NCI-H345 treated with DMSO at 0.1 percent for 48 hours (cell line): ENCODE results near the gene PPARA.
"Not testable (repeated sequence)": the region's sequence is repeated elsewhere in the genome, so short reads cannot be mapped to it uniquely, and the experiment has no call there.

Source experiments
- DNase-seq: peaks from one replicate; lab custom pipeline; 2025; ENCODE audit not compliant: unreplicated experiment; lab: John Stamatoyannopoulos, UW

PPARA gene

DNA sequence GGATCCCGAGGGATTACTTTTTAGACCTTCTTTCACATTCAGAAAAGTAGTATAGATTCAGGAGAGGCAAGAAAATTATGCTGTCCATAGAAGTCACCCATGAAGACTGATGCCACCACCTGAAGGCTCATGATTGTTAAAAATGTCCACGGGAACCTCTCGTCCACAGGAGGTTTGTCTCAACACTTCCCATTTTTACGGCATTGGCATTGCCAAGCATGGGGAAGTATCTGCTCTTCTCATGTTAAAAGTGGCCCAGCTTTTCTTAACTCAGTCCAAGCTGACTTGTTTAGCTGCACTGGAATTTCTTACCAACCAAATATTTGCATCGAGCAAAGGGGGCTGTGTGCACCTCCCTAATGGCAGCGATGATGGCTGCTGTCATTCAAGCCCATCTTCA is 90.2 kb downstream of the PPARA start:
- DNase-seq = no peak

DNA sequence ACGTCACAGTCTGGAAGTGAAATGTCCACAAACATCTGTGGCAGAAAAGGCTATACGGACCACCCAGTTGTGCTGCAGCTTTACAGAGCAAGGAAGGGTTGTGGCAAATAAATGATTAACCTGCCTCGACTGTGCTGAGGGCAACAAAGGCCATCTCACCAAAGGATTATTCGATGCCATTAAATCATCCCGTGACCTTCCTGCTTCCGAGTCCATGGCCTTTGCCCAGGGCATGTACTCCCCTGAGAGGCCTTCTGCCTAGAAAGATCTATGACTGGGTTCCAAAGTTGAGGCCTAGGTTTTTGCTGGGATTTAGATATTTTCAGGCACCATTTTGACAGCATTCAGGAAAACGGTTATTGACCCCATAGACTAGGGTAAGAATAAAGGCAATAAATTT is 90.6 kb downstream of the PPARA start:
- no peak for DNase-seq

DNA sequence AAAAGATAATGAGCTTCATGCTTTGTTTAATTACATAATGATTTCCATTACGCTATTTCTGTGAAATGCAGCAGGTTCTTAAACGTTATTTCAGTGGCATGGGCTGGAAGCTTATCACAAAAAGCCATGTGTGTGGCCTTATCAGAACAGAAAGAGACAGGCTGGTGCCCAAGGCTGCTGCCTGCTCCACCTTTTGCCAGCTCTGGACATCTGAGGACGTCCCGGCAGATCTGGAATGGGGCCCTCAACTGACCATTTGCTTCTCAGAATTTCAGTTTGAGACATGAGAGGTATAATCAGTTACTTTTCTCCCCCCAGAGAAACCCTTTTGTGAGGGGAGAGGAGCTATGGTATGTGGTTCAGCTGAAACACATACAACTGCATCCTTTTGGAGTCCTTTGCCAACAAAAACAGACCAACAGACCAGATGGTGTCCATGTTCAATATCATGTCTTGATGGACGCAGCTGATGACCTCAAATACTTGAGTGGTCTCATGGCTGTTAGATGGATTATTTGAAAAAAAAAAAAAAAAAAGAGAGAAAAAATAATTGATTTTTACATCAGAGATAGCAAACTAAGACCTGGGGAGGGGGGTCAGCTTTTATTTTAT is 91.2 kb downstream of the PPARA start:
- DNase-seq = no peak

DNA sequence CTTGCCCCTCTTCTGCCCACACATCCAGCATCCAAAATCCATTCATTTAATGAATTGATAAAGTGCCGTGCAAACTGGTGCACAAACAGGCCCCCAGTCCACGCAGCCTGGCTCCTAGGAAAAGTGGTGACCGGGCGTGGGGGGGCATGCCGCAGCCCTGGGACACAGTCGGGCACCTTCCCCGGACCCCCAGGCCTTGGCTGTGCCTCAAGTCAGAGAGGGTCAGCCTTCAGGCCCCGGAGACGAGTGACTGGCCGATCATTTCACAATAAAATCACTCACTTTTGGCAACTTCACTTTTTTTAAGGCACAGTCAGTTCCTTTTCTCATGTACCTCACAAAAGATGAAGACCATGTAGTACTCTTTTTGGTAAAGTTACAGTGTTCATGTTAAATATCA is 91.8 kb downstream of the PPARA start:
- DNase-seq = no peak

DNA sequence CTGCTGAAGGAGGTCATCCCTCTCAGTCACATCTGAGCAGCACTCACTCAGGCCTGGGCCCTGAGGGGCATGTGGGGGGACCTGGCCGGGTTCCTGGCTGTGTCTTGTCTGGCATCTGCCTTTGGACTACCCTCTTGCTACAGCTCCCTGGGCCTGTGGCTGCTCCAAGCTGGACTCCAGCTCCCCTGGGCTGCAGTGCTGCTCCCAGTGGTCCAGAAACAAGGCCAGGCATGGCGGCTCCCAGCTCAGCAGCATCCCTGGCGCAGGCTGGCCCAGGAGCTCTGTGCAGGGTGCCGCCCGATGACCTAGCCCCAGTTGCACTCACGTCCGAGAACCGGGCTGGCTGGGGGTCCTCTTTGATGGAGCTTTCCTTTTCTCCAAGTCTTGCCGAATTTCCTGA is 94.4 kb downstream of the PPARA start:
- DNase-seq = no peak

DNA sequence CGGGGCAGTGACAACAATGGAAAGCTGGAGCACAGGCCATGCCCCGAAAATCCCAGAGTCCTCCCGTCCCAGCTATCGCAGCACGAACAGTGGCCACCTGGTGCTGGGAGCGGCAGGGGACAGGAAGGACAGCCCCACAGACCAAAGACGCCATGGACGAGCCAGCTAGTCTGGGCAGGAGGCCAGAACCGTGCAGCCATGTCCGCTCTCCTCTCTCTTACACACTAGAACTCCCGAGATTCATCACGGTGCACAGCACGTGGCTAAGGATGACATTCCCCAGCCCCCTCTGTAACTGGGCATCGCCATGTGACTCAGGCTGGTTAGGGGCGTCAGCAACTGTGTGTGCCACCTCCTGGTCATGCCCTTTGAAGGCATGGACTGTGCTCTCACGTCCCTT is 95.2 kb downstream of the PPARA start:
- no peak for DNase-seq

DNA sequence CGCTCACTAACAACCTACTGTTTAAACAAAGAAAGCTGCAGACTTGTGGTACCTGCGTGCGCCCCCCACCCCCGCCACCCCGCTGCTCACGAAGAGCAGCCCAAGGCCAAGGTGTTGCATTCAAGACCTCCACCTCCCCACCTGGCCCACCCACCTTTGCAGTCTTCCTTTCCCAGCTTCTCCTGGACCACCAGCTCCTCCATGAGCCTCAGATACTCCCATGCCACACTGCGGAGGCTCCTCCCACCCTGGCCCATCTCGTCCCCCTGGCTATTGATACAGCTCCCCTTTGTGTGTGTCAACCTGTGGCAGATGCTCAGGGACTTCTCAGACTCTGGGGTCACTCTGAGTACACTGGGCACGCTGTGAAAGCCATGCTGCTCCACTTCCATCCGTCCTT is 95.9 kb downstream of the PPARA start:
- no peak for DNase-seq

DNA sequence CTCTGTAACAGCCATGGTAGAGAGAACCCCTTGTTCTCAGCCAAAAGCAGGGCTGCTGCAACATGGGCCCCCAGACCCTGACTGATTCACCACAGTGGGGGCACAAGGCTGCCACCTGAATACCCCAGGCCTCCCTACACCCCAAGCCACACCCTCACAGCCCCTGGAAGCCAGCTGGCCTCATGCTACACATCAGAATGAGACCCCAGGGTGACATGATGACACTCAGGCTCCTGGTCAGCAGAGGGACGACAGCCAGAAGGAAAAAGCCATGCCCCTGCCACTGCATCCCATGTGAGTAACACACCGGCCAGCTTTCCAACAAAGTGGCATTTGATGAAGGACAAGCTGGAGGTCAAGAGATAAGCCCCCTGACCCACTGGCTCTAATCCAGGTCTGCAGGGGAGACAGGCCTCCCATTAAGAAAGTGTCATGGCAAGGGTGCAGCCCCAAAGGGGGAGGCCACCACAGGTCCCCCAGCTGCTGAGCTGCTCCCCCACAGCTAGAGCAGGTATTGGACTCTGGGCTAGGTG is 97.2 kb downstream of the PPARA start:
- DNase-seq = no peak

DNA sequence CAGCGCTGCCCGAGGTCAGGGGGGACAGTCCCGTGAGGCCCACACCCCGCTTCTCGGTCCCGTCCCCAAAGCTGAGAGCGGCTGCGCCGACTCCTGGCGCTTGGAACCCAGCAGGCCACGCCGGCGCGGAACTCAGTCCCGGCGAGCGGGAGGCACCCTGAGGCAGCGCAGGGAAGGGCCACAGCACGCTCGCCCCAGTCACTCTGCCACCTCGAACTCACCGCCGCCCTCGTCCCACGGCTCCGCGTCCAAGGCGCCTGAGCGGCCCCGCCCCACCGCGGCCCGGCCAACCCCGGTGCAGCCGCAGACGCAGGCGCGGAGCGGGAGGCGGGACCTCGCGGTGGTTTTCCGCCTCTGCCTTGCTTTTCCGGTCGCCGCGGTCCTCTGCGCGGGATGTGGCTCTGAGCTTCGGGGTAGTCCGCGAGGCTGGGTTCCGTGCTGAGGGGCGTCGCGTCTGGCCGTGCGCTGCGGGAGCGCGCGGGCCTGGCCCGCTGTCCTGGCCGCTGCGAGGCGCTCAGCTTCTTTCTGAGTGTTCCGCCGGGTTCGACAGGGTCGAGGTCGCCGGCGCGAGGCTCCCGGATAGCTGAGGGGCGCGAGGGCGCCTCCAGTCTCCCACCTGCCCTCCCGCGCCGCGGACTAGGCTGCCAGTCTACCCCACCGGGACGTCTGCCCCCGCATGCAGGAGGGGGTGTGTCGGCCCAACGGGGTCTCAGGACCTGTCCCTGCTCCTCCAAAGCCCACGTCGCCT is 99.9 kb downstream of the PPARA start, which contains the start of gene CDPF1:
Gene CDPF1, minus strand, starts transcription at position 259 of the 748 bp plus-strand sequence. CDS start 2,009 bp downstream, outside the sequence.
- DNase-seq = peak; percentile 46

DNA sequence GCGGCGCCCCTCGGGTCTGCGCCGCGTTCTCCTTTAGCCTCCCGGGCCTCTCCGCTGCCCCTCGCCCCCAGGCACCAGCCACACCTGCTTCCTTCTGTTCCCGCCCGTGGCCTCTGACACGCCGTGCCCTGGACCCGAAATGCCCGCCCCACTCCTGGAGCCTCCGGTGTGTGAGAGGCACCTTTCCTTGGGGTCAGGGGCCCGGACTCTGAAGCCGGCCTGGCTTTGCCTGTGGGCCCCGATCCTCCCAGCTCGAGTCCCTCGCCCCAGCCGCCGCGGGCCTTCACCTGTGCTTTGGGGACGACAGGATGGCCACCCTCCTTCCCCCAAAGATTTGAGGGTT is 100.4 kb downstream of the PPARA start:
- no peak for DNase-seq

DNA sequence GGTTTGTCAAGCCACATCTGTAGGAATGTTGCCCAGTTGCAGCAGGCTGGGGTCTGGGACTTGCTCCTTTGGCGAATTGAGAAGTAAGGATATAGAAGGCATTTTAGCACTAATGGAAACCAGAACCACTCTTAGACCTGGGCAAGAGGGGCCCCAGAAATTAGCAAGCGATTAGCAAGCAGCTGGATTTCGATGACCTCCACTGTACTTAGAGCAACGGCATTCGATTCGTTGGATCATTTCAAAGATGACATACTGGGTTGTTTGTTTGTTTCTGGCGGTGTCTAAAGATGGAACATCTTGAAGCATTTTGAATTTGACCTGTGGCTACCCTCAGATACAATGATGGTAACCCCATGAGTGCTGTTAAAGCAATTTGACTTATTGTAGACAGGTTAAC is 100.9 kb downstream of the PPARA start:
- no peak for DNase-seq

DNA sequence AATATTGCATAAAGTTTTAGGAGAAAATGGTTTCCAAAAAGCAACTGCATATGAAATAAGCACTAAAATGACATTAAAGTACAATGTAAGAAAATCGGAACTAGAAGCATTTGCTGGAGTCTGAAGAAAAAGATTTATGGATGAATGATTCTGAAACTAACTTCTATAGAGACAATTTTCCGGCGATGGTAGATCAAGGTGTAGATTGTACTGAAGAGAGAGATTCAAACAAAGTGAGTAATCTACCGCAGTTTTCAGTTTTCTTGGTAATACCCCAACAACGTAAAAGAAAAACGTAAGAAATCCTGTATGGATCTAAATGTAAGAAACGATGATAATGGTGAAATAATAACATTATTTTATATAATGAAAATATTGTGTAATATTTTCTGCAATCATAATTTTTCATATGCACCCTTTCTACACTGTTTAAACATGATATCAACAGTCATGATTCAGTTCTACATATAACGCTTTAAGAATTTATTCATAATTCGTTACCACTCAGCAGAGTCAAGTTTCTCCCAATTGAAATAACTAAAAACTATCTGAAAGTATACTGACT is 101.6 kb downstream of the PPARA start:
- no peak for DNase-seq

DNA sequence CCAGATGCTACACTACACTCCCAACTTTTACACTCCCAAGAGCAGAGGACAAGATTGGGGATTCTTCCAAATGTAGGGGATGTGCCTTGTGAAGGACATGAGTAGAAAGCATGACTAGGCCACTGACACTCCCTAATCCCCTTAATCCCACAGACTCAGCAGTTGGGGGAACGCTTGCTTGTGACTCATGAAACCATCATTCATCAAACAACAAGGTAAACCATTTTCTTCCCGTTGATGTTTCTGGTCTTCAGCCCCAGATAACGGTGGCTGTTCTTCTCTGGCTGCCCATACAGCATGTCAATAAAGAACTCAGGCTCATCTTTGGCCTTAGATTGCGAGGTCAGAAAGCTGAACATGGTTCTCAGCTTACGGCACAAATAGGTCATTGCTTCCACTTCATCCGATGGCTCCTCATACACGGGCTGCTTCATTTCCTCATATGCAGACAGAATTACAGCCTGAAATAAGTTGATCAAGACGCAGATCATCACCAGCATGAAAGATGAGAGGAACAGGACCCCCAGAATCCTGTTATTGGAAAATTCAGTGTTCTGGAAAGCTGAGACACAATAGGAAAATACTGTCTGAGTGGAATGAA is 106.1 kb downstream of the PPARA start:
- DNase-seq = no peak

DNA sequence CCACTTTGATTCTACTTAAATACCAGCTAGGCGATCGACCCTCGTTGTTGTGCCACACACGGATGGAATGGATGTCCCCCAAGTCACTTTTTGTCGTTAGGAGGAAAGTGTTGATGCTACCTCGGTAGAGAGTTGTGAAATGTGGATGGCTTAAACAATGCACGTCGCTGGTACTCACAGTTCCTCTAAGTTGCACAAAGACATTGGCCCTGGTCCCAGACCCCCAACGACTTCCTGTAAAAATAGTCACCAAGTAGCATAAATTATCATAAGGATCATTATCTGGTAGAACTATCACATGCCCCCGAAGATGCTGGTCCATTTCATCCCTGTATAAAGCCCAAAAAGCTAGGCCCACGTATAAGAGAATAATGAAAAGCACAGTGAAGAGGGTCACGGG is 109.0 kb downstream of the PPARA start:
- no peak for DNase-seq

DNA sequence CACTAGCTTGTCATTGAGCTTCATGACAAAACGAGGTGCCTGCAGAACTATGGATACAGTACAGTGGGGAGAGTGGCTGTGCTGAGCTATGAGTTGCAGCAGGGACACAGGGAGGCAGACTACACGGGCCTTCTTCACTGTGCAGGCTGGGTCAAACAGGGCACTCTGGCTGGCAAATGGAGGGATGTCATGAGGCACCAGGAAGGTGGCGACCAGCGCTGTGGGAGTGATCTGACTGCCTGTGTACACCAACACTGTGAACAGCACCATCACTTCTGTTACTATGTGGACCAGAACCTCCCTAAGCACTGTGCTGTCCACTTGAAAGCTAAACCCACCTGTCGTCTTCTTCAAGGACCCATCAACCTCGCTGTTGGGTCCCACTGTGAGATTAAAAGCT is 109.7 kb downstream of the PPARA start:
- no peak for DNase-seq

DNA sequence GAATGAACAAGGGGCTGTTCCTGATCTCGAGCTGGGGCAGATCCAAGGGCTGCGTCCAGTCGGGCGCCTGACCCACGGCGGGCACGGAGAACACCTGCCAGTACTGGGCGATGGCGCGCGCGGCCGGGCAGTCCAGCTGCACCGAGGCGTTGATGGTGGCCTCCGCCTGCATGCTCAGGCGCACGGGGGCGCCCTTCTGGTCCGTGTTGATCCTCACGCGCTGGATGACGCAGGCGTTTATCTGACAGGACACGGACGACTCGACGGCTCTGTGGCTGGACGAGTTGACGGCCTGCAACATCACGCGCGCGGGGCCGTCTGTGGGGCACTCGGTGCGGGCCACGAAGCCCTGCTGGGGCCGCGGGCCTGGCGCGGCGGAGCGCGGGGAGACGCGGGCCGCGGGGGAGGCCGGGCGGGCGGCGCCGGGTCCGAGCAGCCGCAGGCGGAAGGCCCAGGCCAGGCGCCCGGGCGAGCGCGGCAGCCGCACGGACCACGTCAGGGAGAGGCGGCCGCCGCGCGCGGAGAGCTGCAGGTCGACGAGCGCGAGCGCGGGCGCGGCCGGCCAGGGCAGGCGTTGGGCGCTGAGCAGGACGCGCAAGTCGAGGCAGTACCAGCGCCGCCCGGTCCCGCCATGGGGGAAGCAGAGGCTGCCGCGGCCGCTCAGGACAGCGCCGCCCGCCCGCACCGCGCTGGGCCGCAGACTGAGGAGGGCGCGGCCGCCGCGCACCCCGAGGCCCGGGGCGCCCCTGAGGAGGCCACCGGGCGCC is 112.3 kb downstream of the PPARA start:
- no peak for DNase-seq

DNA sequence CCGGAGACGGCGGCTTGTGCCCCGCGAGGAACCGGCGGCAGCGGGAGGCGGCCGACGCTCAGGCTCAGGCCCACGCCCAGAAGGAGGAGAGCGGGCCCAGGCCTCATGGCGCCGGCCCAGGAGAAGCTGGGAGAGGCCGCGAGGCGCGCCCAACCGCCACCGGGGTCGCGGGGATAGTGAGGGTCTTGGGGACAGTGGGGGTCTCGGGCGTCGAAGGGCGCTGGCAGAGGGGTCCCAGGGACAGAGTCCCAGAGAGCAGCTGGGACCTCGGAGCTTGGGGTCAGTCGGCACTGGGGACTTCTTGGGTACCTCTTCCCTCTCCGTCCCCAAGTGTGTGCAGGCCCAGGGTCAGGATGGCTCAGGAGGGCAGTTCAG is 112.9 kb downstream of the PPARA start, which contains the start of gene PKDREJ:
Gene PKDREJ, minus strand, starts transcription at position 128 of the 375 bp plus-strand sequence. Its CDS starts 21 bp downstream, at position 107.
- DNase-seq = no peak

DNA sequence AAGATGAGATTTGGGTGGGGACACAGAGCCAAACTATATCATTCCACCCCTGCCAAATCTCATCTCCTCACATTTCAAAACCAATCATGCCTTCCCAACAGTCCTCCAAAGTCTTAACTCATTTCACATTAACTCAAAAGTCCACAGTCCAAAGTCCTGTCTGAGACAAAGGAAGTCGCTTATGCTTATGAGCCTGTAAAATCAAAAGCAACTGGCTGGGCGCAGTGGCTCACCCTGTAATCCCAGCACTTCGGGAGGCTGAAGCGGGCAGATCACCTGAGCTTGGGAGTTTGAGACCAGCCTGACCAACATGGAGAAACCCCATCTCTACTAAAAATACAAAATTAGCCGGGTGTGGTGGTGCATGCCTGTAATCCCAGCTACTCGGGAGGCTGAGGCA is 114.2 kb downstream of the PPARA start:
- not testable (repeated sequence) for DNase-seq

DNA sequence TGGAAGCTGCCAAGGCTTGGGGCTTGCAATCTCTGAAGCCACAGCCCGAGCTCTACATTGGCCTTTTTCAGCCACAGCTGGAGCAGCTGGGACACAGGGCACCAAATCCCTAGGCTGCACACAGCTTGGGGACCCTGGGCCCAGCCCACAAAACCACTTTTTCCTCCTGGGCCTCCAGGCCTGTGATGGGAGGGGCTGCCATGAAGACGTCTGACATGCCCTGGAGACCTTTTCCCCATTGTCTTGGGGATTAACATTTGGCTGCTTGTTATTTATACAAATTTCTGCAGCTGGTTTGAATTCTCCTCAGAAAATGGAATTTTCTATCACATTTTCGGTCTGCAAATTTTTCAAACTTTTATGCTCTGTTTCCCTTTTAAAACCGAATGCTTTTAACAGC is 115.3 kb downstream of the PPARA start:
- not testable (repeated sequence) for DNase-seq

DNA sequence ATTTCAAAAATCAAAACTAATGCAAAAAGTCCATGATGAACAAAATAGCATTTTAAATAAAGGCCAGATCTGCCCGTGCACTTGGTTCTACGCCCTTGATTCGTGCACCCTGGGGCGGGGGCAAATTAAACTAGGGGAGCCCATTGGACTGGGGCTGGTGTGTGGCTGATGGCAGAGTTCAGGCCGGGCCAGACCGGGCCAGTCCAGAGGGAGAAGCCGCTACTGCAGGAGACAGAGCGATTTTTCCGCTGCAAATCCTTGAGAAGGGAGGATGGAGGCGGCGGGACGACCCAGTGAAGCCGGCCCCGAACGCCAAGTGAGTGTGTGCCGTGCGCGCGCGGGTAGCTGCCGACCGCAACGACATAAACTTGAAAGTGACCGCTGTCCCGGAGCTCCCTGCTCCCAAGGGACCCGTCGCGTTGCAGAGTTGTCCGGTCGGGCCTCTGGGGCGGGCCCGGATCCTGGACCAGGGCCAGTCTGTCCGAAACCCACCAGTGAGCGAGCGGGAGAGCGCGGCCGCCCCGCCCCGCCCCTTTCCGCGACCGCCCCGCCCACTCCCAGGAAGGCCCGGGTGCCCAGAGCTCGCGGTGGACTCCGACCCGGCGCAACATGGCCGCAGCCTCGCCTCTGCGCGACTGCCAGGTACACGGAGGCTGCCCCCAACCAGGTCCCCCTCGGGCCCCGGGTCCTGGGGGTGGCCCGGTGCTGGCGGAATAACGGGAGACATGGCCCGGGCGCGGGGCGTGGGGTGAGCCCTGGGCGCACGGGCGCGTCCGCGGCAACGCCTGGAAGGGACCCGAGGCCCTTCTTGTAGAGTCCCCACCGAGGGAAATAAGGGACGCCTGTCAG is 117.3 kb downstream of the PPARA start, which contains the start of gene TTC38:
Gene TTC38, plus strand, starts transcription at position 578 of the 849 bp plus-strand sequence. Its CDS starts 32 bp downstream, at position 610.
- no peak for DNase-seq
